Esophagus muscularis mucosa (tissue), 4 donors: Measurements from ENCODE around the gene TRAPPC10. TPM values are rescaled to one million over a fixed set of nuclear protein-coding genes. Genes with fewer than 3 reads are reported as not detected.
A peak's percentile ranks its signal among the peaks of the same experiment; 100 is the strongest.

Experiments used
- DNase-seq: peaks from one replicate; pipeline ENCODE4 v3.0.0-alpha.2; 2017; ENCODE audit errors: extremely low spot score
- H3K27ac ChIP-seq, 4 donors: fragments of 200-600 bp; sonication (generic); replicated peaks in 1 of 4; 1 replicate in 3 of 4; 2 replicates in 1 of 4; pipeline ENCODE4 v1.5.1; 2016 to 2019; ENCODE audit warnings: mild to moderate bottlenecking in 1 of 4
- H3K27me3 ChIP-seq, 4 donors: fragments of 200-600 bp; sonication (generic); one replicate each; pipeline versions ENCODE4 v1.5.1 to v1.6.0; 2016 to 2019
- H3K36me3 ChIP-seq, 4 donors: fragments of 200-600 bp; sonication (generic); one replicate each; pipeline ENCODE4 v1.5.1; 2016 to 2019
- H3K4me1 ChIP-seq, 4 donors: fragments of 200-600 bp; sonication (generic); one replicate each; pipeline ENCODE4 v1.5.1; 2016 to 2019
- H3K4me3 ChIP-seq, 4 donors: fragments of 200-600 bp; sonication (generic); 1 replicate in 2 of 4; 2 replicates in 2 of 4; pipeline ENCODE4 v1.5.1; 2016 to 2019; ENCODE audit warnings: mild to moderate bottlenecking in 4 of 4, moderate library complexity in 1 of 4
- H3K9me3 ChIP-seq, 4 donors: fragments of 200-600 bp; sonication (generic); 1 replicate in 3 of 4; 2 replicates in 1 of 4; pipeline ENCODE4 v1.5.1; 2016 to 2019
- EP300 ChIP-seq: sonication (generic); formaldehyde crosslinking; IDR thresholded peaks from one replicate; pipeline ENCODE4 v1.6.1; 2017; ENCODE audit warnings: antibody characterized with exemption
- POLR2A ChIP-seq: fragments of 450-650 bp; IDR thresholded peaks from one replicate; pipeline ENCODE4 v1.6.1; 2017; ENCODE audit warnings: antibody characterized with exemption, moderate library complexity, mild to moderate bottlenecking, low read depth
- POLR2AphosphoS5 ChIP-seq, 2 donors: sonication (generic); formaldehyde crosslinking; IDR thresholded peaks; one replicate each; pipeline ENCODE4 v1.6.1; 2017; ENCODE audit warnings: antibody characterized with exemption in 2 of 2
- WGBS: methylation state at CpG from one replicate; pipeline ENCODE4 v1.1.5; 2018; 5-methylcytosine and 5-hydroxymethylcytosine counted together
- intact Hi-C: fragments of 100-400 bp; cut with DNase I; formaldehyde crosslinking; loops from one replicate; pipeline ENCODE4 v1.15.1; 2023
- total RNA-seq, 4 donors: library from RNA; depleted of rRNA; stranded (reverse); fragments of >200 nt; gene quantifications; one replicate each; pipeline versions ENCODE4 v1.1.0 to v1.2.1, GENCODE V29; 2016
- TF ChIP-seq, protein P1 (sequence below), 3 experiments: fragments of 200-600 bp in 2 of 3; fragments of 450-650 bp in 1 of 3; sonication (generic) in 2 of 3; IDR thresholded peaks; one replicate each; pipeline ENCODE4 v1.5.1; 2017 to 2019; ENCODE audit warnings: antibody characterized with exemption in 3 of 3, mild to moderate bottlenecking in 2 of 3, moderate library complexity in 1 of 3

TRAPPC10 gene
- total RNA-seq, 4 donors from 2014 or later, result 14.5 to 35.2 (median 20.5) TPM

DNA sequence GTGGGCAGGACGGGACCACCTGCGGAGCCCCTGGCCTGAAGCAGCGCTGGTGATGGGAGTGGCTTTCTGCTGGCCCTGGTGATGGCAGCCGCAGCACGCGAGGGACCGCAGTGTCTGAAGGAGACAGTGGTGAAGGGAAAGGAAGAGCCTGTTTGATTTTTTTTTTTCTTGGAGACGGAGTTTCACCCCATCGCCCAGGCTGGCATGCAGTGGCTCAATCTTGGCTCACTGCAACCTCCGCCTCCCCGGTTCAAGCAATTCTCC, 40.2 kb upstream of the TRAPPC10 start:
- no peaks in the 10 kb centered on the region for H3K27me3 ChIP-seq
- DNase-seq, result no peak
- H3K4me3 ChIP-seq, result no peak overlapping the region
- intact Hi-C loops, result no loop called here
- no peaks in the 10 kb centered on the region for H3K9me3 ChIP-seq
- WGBS, result 93% methylated on average over 10 of the region's 11 CpGs
- H3K4me1 ChIP-seq, result peaks cover 0 to 12% (median 9%) of the 10 kb centered on the region in 4 donors
- H3K27ac ChIP-seq, result no peak overlapping the region
- TF ChIP-seq, protein P1, sequence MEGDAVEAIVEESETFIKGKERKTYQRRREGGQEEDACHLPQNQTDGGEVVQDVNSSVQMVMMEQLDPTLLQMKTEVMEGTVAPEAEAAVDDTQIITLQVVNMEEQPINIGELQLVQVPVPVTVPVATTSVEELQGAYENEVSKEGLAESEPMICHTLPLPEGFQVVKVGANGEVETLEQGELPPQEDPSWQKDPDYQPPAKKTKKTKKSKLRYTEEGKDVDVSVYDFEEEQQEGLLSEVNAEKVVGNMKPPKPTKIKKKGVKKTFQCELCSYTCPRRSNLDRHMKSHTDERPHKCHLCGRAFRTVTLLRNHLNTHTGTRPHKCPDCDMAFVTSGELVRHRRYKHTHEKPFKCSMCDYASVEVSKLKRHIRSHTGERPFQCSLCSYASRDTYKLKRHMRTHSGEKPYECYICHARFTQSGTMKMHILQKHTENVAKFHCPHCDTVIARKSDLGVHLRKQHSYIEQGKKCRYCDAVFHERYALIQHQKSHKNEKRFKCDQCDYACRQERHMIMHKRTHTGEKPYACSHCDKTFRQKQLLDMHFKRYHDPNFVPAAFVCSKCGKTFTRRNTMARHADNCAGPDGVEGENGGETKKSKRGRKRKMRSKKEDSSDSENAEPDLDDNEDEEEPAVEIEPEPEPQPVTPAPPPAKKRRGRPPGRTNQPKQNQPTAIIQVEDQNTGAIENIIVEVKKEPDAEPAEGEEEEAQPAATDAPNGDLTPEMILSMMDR (IDR thresholded peaks at IDR 0.05), result no peak
- TF ChIP-seq POLR2A (no peak), POLR2AphosphoS5 (IDR thresholded peaks at IDR 0.05) (no peak), EP300 (no peak)
- H3K36me3 ChIP-seq, result peaks cover 29 to 74% (median 67%) of the 10 kb centered on the region in 4 donors

DNA sequence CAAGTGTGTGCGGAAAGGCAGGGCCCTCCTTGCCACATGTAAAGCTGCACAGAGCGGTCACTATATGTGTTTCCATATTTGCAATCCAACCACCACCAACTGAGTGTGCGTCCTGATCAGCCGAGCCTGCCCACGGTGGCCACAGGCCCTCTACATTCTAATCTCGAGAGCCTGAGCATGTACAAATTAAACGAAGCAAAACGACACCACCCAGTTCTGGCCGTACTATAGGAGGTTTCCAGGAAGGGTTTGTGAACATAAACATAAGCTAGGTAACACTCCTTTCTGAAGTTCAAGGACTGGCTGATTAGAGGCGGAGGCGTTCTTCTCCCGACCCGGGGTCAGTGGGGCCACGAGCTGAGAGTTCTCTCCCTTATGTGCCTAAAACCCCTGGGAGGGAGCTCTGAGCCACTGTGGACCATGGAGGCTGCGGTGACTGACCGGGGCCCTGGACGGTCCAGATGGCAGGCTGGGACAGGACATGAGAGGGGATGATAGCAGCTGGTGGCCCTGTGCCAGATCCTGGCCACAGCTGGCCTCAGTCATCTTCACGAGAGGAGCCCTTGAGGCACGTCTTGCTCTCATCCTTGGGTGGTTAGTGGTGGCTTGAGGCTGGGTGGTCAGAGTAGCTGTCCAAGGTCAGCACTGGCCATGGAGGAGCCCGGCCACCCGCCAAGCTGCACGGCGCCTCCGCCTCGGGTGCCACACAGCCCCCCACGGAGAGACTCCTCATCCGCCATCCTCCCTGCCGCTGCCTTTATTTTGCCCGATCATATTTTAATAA, 39.1 kb upstream of the TRAPPC10 start:
- intact Hi-C loops, result no loop called here
- WGBS, result 67% methylated on average over 27 of the region's 29 CpGs
- no peaks in the 10 kb centered on the region for H3K27me3 ChIP-seq
- no peaks in the 10 kb centered on the region for H3K9me3 ChIP-seq
- DNase-seq, result peak; percentile 92
- TF ChIP-seq, protein P1 (IDR thresholded peaks at IDR 0.05), result no peak
- no peak for TF ChIP-seq EP300
- no peak overlapping the region for H3K27ac ChIP-seq
- H3K36me3 ChIP-seq, result peaks cover 29 to 76% (median 65%) of the 10 kb centered on the region in 4 donors
- H3K4me1 ChIP-seq, result peaks cover 0 to 12% (median 9%) of the 10 kb centered on the region in 4 donors
- H3K4me3 ChIP-seq, result no peak overlapping the region

DNA sequence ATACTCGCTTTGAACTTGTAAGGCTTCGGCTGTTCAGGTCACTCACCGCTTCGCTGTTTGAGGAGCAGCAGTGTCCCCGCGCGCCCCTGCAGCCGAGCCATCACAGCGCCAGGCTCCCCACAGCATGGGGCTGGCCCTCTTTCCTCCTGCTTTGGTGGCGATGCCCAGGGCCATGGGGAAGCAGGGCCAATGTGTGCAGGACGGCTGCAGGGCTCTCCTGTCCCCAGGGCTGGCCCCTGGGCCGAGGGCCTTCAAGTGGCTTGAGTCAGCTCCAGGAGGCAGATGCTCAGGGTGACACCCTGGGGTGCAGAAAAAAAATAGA, 38.5 kb upstream of the TRAPPC10 start:
- no peak overlapping the region for H3K27ac ChIP-seq
- TF ChIP-seq EP300, result no peak
- TF ChIP-seq POLR2A, result no peak
- TF ChIP-seq POLR2AphosphoS5 (IDR thresholded peaks at IDR 0.05), result no peak
- TF ChIP-seq, protein P1 (IDR thresholded peaks at IDR 0.05), result no peak
- peaks cover 28 to 77% (median 66%) of the 10 kb centered on the region in 4 donors for H3K36me3 ChIP-seq
- H3K4me1 ChIP-seq, result peaks cover 0 to 12% (median 9%) of the 10 kb centered on the region in 4 donors
- no peaks in the 10 kb centered on the region for H3K9me3 ChIP-seq
- H3K27me3 ChIP-seq, result no peaks in the 10 kb centered on the region
- intact Hi-C loops, result no loop called here
- 91% methylated on average over 12 of the region's 12 CpGs for WGBS
- DNase-seq, result no peak
- H3K4me3 ChIP-seq, result no peak overlapping the region

GRCh38 chr21:43974791-43975468, 37.2 kb upstream of the TRAPPC10 start:
- intact Hi-C loops, result no loop called here
- H3K4me1 ChIP-seq, result peaks cover 0 to 12% (median 9%) of the 10 kb centered on the region in 4 donors
- H3K27ac ChIP-seq, result no peak overlapping the region
- H3K4me3 ChIP-seq, result no peak overlapping the region
- no peaks in the 10 kb centered on the region for H3K27me3 ChIP-seq
- H3K9me3 ChIP-seq, result no peaks in the 10 kb centered on the region
- no peak for DNase-seq
- WGBS, result 76% methylated on average over 15 of the region's 16 CpGs
- peaks cover 16 to 75% (median 63%) of the 10 kb centered on the region in 4 donors for H3K36me3 ChIP-seq
- TF ChIP-seq, protein P1 (IDR thresholded peaks at IDR 0.05), result no peak
- no peak for TF ChIP-seq POLR2AphosphoS5 (IDR thresholded peaks at IDR 0.05)
- TF ChIP-seq POLR2A, result no peak
- no peak for TF ChIP-seq EP300
